Activated CD4-positive, alpha-beta T cell treated with anti-CD3 and anti-CD28 coated beads, Interleukin-2, amount 50 U/mL, for 16 hours (primary cell): Measurements from ENCODE around the gene ZNF438.
"Not testable (repeated sequence)": the region's sequence is repeated elsewhere in the genome, so short reads cannot be mapped to it uniquely, and the experiment has no call there.

Source experiments
- DNase-seq: peaks from one replicate; pipeline ENCODE4 v3.0.0-alpha.2; 2020

The ZNF438 gene

GRCh38 chr10:30983209-30983608 is 48.5 kb downstream of the ZNF438 start:
- DNase-seq: not testable (repeated sequence)

GRCh38 chr10:30980951-30981616 is 50.6 kb downstream of the ZNF438 start:
- DNase-seq: no peak

- no peak for DNase-seq
Observed at GRCh38 chr10:30979956-30980355, 51.7 kb downstream of the ZNF438 start.

GRCh38 chr10:30978843-30979242 is 52.8 kb downstream of the ZNF438 start:
- DNase-seq: no peak

- DNase-seq: no peak
Observed at GRCh38 chr10:30977385-30977784, 54.3 kb downstream of the ZNF438 start.

GRCh38 chr10:30974773-30975415 is 56.8 kb downstream of the ZNF438 start:
- no peak for DNase-seq

- no peak for DNase-seq
Observed at GRCh38 chr10:30974355-30974754, 57.3 kb downstream of the ZNF438 start.

GRCh38 chr10:30973737-30974136 is 57.9 kb downstream of the ZNF438 start:
- DNase-seq: no peak

- DNase-seq: no peak
Observed at GRCh38 chr10:30970760-30971460, 60.8 kb downstream of the ZNF438 start.

GRCh38 chr10:30968711-30969110 is 63.0 kb downstream of the ZNF438 start:
- no peak for DNase-seq

- no peak for DNase-seq
Observed at GRCh38 chr10:30967650-30968410, 63.8 kb downstream of the ZNF438 start.

- peak; percentile 21 for DNase-seq
Observed at GRCh38 chr10:30963992-30964930, 67.4 kb downstream of the ZNF438 start.

GRCh38 chr10:30962522-30962921 is 69.1 kb downstream of the ZNF438 start:
- DNase-seq: no peak

- no peak for DNase-seq
Observed at GRCh38 chr10:30959836-30960210, 71.8 kb downstream of the ZNF438 start.

GRCh38 chr10:30949218-30949617 is 82.4 kb downstream of the ZNF438 start:
- not testable (repeated sequence) for DNase-seq

GRCh38 chr10:30944005-30944404 is 87.7 kb downstream of the ZNF438 start:
- DNase-seq: no peak

GRCh38 chr10:30943451-30943850 is 88.2 kb downstream of the ZNF438 start:
- no peak for DNase-seq

GRCh38 chr10:30940256-30940655 is 91.4 kb downstream of the ZNF438 start:
- no peak for DNase-seq

GRCh38 chr10:30939643-30940251 is 91.9 kb downstream of the ZNF438 start:
- no peak for DNase-seq

- no peak for DNase-seq
Observed at GRCh38 chr10:30935078-30935477, 96.6 kb downstream of the ZNF438 start.

GRCh38 chr10:30931094-30931493 is 100.6 kb downstream of the ZNF438 start:
- no peak for DNase-seq
